Measurements from ENCODE around the gene AGXT. TPM values are rescaled to one million over a fixed set of nuclear protein-coding genes. Genes with fewer than 3 reads are reported as not detected.

The AGXT gene
- total RNA-seq, 1 donor from 2014 or later = not detected

DNA sequence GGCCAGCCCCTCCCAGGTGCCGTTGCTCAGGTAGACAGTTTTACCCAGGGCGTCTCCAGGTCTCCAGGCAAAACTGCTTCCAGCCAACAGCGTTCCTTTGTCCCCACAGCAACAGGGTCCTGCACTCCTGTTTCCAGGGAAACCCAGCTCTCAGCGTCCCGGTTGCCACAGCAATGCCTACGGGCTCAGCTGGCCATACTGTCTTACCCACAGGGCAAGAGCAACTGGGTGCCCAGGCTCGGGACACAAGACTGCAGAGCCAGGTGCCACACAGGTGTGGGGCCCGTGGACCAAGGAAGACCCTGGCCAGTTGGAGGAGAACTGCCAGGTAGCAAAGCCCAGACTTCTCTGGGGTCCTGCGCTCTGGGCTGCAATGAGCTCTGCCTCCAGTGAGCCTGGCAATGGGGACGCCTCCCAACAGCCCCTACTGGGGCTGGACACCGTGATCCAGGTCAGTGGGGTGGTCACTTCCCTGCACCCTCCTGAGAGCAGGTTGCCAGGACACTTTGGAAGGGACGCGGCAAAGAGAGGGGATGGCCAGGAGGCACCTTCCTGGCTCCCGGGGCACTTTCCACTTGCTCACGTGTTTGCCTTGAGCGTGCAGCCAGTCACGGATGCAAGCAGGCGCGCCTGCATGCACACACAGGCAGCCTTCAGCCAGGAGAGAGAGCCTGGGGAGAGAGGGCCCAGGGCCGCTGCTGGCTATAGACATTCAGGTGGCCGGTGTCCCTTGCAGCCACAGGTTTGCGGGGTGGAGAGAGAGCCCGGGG is 37.7 kb downstream of the AGXT start, which contains the start of gene CROCC2:
Gene CROCC2 (plus strand): TSS at position 196 of the 770 bp plus-strand sequence. CDS start 178 bp downstream, at position 374.
- H3K27ac ChIP-seq (replicated peaks) = no peak within 1 kb of the TSS
- peaks cover 19% of the 10 kb centered on the region for H3K4me1 ChIP-seq
- DNase-seq = no peak
- intact Hi-C loops (cut with micrococcal nuclease) = no loop called here
- no peaks in the 10 kb centered on the region for H3K36me3 ChIP-seq
- no peak within 1 kb of the TSS for H3K4me3 ChIP-seq
- TF ChIP-seq, protein P1, sequence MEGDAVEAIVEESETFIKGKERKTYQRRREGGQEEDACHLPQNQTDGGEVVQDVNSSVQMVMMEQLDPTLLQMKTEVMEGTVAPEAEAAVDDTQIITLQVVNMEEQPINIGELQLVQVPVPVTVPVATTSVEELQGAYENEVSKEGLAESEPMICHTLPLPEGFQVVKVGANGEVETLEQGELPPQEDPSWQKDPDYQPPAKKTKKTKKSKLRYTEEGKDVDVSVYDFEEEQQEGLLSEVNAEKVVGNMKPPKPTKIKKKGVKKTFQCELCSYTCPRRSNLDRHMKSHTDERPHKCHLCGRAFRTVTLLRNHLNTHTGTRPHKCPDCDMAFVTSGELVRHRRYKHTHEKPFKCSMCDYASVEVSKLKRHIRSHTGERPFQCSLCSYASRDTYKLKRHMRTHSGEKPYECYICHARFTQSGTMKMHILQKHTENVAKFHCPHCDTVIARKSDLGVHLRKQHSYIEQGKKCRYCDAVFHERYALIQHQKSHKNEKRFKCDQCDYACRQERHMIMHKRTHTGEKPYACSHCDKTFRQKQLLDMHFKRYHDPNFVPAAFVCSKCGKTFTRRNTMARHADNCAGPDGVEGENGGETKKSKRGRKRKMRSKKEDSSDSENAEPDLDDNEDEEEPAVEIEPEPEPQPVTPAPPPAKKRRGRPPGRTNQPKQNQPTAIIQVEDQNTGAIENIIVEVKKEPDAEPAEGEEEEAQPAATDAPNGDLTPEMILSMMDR (IDR thresholded peaks at IDR 0.05; ENCODE audit: borderline replicate concordance) = no peak
- peaks cover 34% of the 10 kb centered on the region for H3K27me3 ChIP-seq (ENCODE audit: low read depth)
- no peaks in the 10 kb centered on the region for H3K9me3 ChIP-seq (replicated peaks)

DNA sequence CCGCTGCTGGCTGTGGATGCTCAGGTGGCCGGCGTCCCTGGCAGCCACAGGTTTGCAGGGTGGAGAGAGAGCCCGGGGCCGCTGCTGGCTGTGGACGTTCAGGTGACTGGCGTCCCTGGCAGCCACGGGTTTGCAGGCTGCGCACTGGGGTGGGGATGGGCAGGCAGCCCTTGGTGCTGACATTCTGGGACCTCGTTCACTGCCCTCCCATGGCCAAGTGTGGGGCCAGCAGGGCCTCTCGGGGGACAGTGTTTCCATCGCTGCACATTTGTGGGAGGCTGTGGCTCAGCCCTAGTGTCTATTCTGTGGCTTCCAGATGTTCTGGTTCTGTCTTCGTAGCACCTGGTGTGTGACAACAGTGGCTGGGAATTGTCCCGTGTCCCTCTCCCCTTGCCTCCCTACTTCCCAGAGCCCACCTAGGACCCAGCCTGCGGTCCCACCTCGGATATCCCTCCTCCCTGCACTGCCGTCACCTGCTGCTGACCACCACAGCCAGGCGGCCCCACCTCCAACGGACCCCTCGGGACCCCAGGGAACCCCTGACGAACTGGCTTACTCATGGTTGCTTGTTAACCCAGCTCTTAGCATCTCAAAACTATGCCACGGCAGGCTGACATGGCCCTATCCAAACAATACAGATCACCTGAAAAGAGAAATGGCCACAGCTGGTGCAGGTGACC is 38.4 kb downstream of the AGXT start:
- Histone ChIP-seq H3K27me3 (ENCODE audit: low read depth) (peaks cover 32% of the 10 kb centered on the region), H3K4me3 (no peak overlapping the region), H3K4me1 (peaks cover 19% of the 10 kb centered on the region), H3K27ac (replicated peaks) (no peak overlapping the region), H3K9me3 (replicated peaks) (no peaks in the 10 kb centered on the region), H3K36me3 (no peaks in the 10 kb centered on the region)
- intact Hi-C loops (cut with micrococcal nuclease) = no loop called here
- TF ChIP-seq, protein P1 (IDR thresholded peaks at IDR 0.05; ENCODE audit: borderline replicate concordance) = no peak
- no peak for DNase-seq

DNA sequence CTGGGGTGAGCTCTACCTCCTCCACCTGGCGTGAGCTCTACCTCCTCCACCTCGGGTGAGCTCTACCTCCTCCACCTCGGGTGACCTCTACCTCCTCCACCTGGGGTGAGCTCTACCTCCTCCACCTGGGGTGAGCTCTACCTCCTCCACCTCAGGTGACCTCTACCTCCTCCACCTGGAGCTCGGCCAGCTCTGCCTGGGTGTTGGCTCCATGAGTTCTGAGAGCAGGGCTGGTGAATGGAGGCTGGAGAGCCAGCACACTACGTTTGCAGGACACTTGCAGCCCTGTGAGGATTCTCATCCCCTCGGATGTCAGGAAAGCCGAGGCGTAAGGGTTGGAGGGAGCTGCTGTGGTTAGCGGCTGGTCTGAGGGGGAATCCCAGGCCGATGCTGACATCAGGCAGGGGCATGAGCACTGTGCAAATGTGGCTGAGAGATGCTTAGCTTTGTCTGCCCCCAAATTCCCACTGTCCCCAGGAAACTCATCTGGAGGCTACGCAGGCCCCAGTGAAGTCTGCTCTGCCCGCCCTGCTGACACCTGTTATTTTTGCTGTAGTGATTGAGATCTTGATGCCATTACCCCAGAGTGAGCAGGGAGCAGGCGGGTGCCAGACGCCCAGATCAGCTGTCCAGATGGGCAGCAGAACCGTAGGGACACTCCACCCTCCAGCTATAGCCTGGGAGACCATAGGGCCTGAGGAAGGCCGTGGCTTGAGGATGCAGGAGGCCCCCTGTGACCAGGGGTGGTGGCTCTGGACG is 40.8 kb downstream of the AGXT start:
- TF ChIP-seq, protein P1 (IDR thresholded peaks at IDR 0.05; ENCODE audit: borderline replicate concordance) = no peak
- Histone ChIP-seq H3K27me3 (ENCODE audit: low read depth) (peaks cover 44% of the 10 kb centered on the region), H3K4me1 (peaks cover 22% of the 10 kb centered on the region), H3K4me3 (no peak overlapping the region), H3K9me3 (replicated peaks) (no peaks in the 10 kb centered on the region), H3K27ac (replicated peaks) (no peak overlapping the region), H3K36me3 (no peaks in the 10 kb centered on the region)
- no peak for DNase-seq
- intact Hi-C loops (cut with micrococcal nuclease) = no loop called here

DNA sequence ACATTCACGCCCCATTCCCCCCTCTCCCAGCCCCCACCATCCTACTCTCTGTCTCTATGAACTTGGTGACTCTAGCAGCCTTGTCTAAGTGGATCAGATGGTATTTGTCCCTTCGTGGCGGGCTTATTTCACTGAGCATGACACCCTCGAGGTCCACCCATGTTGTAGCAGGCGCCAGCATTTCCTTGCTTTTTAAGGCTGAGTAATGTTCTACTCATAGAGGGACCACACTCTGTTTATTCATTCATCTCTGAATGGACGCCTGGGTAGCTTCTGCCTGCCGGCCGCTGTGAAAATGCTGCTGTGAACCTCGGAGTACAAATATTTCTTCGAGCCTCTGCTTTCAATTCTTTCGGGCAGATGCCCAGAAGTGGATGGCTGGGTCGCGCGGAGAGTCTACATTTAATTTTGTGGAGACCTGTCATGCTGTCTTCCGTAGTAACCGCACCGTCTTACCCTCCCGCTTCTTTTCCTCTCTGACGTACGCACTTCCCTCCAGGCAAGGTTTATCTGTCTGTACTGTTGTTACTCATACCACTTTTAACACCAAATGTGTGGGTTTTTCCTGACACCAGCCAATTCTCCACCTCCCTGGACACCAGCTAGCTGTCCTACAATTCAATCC is 43.1 kb downstream of the AGXT start:
- Histone ChIP-seq H3K9me3 (replicated peaks) (no peaks in the 10 kb centered on the region), H3K4me1 (peaks cover 35% of the 10 kb centered on the region), H3K27ac (replicated peaks) (no peak overlapping the region), H3K27me3 (ENCODE audit: low read depth) (peaks cover 55% of the 10 kb centered on the region), H3K4me3 (no peak overlapping the region), H3K36me3 (no peaks in the 10 kb centered on the region)
- DNase-seq = no peak
- intact Hi-C loops (cut with micrococcal nuclease) = no loop called here
- TF ChIP-seq, protein P1 (IDR thresholded peaks at IDR 0.05; ENCODE audit: borderline replicate concordance) = no peak
